ENCODE data around the gene KRTAP6-2.

KRTAP6-2 gene

GRCh38 chr21:30598802-30599201 lies at the start of gene KRTAP6-2:
Gene KRTAP6-2 (minus strand): TSS chr21:30598902. CDS start chr21:30598874, 28 bp downstream.
- DNase-seq: no peak

DNA sequence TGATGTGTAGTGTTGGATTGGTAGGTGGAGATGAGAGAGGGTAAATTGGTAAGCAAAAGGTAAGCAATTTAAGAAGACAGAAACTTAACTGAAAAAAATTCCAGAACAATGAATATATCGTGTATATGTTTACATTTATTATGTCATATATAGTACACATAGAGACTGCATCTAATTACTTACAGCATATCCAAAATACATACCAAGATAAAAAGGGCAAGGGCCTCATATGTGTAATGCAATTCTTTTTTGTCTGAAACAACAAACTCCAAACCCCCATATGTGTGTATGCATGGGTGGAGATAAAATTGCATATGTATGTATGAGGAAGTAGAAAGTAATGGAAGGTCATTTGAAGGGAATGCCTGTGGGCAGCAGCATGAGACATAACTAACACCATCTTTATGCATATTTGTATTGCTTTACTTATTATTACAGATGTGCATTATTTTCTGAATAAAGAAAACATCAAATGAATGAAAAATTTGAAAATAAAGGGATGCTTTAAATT lies 48.3 kb upstream of the KRTAP6-2 start:
- no peak for DNase-seq

DNA sequence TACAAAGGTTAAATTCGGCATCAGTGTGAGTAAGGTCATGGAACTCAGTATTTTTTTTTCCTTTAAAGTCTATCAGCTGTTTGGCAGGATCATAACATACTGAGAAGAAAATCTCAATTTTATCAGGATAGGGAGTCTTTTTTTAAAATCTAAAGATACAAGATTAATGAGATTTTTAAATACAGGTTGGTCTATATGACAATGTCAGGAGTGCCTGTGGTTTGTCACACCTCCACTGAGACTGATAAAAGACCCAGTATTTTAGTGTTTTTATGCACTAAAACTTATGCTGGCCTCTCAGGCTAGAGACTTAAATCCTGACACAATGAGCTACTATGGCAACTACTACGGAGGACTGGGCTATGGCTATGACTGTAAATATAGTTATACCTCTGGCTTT lies 43.9 kb upstream of the KRTAP6-2 start, which contains the start of gene KRTAP20-3:
TSS of gene KRTAP20-3 (plus strand) at position 301 of the 400 bp plus-strand sequence.
- no peak for DNase-seq

DNA sequence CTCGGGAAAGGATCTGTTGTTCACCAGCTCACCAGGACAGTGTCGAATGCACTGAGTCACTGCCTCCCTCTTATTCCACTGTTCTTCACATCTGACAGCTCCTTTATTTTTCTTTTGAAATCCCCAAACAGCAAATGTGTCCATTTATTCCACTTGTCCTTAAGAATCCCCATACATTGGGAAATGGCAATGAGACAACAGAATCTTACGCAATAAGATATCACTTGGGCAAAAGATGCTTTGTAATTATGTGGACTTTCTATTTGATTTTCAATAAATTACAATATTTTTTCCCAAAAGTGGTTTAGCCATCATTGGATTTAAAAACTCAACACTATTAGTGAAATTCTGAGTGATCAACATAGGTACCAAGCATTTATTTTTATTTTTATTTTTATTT lies 40.0 kb upstream of the KRTAP6-2 start:
- no peak for DNase-seq

DNA sequence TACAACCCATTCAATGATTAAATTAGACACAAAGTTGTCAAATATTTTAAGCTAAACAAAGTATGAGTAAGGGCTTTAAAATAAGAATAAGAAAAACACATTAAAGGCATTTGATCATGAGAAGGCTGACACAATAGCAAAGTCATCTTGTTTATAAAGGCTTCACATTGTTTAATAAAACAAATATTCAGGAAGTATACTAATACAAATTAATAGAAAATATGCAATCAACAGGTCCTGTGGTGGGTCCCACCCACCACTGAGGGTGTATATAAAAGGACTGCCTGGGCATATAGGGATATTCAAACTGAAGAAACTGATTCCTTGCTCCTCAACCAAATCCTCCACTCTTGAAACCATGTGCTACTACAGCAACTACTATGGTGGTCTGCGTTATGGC lies 36.2 kb upstream of the KRTAP6-2 start, which contains the start of gene KRTAP20-2:
TSS of gene KRTAP20-2 (plus strand) at position 301 of the 400 bp plus-strand sequence. CDS start at position 359, 58 bp downstream.
- DNase-seq: no peak

- peak; percentile 9 for DNase-seq
Measured at GRCh38 chr21:30629200-30629599, 30.5 kb upstream of the KRTAP6-2 start.

DNA sequence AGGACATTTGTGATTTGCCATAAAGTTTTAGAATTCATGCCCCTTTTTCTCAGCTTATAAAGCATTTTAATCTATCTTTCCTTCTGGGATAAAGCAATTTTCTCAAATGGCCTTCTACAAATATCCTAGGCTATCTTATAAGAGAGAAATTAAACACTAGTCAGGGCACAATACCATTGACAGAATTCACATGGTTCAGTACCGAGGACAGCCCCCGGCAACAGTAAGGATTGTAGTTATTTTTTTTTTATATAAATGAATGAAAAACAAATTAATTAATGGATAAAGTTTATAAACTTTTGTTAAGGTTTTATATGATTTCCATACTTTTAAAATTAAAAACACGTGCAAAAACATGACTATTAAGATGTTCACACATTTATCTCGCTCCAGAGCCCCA lies 29.4 kb upstream of the KRTAP6-2 start:
- no peak for DNase-seq

DNA sequence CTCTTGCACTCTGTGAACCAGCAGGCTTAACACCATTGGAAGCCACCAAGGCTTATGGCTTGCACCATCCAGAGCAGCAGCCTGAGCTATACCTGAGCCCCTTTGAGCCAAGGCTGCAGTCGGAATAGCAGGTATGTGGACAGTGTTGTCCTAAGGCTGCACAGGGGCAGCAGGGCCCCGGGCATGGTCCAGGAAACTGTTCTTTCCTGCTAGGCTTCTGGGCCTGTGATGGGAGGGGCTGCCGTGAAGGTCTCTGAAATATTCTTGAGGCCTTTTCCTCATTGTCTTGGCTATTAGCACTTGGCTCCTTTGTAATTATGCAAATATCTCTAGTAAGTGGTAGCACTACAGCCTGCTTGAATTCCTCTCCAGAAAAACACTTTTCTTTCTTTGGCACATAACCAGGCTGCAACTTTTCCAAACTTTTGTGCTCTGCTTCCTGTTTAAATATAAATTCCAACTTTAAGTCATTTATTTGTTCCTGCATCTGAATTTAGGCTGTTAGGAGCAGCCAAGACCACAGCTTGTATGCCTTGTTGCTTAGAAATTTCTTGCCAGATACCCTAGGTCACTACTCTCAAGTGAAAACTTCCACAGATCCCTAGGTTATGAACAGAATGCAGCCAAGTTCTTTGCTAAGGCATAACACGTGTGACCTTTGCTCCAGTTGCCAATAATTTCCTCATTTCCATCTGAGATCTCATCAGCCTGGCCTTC lies 26.9 kb upstream of the KRTAP6-2 start:
- no peak for DNase-seq

- DNase-seq: no peak
Measured at GRCh38 chr21:30623362-30623761, 24.7 kb upstream of the KRTAP6-2 start.

- DNase-seq: no peak
Measured at GRCh38 chr21:30620522-30620921, 21.8 kb upstream of the KRTAP6-2 start, which contains the start of gene KRTAP20-4. Gene KRTAP20-4 (plus strand): TSS chr21:30620627.

GRCh38 chr21:30620080-30620479 lies 21.4 kb upstream of the KRTAP6-2 start:
- no peak for DNase-seq

DNA sequence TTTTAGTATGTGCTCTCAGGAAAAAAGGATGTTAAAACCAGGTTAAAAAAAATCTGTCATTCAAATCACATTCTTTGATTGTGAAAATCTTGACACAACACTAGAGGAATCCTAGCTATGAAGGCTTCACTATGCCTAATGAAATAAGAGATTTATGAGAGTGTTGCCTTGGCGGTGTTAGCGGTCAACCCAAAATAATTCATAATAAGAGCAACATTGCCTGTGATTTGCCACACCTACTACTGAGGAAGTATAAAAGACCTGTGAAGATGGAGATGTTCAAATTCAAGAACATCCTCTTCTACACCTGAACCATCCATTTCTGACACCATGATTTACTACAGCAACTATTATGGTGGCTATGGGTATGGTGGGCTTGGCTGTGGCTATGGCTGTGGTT lies 17.4 kb upstream of the KRTAP6-2 start, which contains the start of gene KRTAP20-1:
TSS of gene KRTAP20-1 (plus strand) at position 301 of the 400 bp plus-strand sequence. CDS start at position 331, 30 bp downstream.
- no peak for DNase-seq

DNA sequence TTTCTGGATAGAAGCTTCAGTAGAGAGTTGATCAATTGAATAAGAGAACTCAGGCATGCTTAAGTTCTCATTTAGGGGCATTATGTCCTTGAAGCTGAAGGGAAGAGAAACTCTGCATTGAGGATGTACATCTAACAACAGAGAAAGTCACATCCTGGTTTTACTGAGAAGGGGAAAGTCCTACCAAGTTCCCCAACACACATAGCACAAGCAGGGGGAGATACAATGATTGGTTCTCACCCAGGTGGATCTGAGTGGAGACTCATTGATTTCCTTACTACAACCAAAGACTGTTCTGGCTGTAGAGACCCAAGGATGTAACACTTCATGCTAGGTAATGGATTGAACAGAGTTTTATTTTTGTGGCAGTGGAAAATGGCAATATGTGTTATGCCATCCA lies 16.5 kb upstream of the KRTAP6-2 start:
- DNase-seq: no peak

GRCh38 chr21:30613836-30614235 lies 15.1 kb upstream of the KRTAP6-2 start, which contains the start of gene KRTAP6-1:
Gene KRTAP6-1 (minus strand): TSS chr21:30613930. CDS start chr21:30613904, 26 bp downstream.
- DNase-seq: no peak

DNA sequence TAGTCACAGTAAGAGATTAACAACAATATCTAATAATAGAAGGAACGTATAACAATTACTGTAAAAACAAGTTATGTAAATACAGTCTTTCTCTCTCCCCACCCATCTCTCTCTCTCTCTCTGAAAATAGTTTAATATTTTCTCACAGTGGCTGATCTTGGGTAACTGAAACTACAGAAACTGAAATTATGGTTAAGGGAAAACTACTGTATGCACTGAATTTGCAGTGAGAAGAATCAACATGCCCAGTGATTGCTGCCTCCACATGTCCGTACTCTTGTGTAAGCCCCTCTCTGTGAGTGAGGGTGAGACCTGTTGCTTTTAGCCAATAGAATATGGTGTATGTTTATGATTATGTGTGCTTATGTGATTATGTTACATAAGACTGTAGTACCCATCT lies 13.4 kb upstream of the KRTAP6-2 start:
- DNase-seq: no peak

DNA sequence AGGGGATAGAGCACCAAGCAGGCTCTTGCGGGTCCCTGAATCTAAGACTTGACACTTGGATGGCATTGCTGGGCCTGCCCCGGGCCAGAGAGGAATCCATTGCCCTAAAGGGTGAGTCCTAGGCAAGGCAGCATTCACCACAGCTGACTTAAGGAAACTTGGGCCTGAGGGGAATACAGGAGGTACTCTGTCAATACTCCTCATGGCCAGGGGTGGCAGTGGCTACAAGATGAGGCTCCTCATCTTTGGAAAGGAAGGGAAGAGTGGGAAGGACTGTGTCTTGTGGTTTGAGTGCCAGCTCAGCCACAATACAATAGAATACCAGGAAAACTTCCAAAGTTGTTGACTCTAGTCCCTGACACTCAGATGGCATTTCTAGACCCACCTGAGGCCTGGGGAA lies 7.3 kb upstream of the KRTAP6-2 start:
- DNase-seq: no peak

DNA sequence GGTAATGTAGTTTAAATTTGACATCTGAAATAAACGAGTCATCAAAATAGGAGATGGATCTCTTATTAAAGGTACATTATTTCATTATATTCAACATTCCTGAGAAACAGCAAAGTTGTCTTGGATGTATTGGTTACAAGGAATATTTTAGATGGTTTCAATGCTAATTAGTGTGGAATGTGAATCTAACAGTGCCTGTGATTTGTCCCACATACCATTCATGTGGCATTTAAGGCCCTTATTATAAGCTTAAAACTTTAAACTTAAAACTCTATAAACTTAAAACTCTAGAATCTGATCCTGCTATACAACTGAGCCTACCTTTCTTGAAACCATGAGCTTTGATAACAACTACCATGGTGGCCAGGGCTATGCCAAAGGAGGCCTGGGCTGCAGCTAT lies 2.1 kb upstream of the KRTAP6-2 start, which contains the start of gene KRTAP22-1:
TSS of gene KRTAP22-1 (plus strand) at position 301 of the 400 bp plus-strand sequence.
- DNase-seq: no peak

GRCh38 chr21:30592140-30592539 lies 6.6 kb downstream of the KRTAP6-2 start, which contains the start of gene KRTAP6-3:
Gene KRTAP6-3 (plus strand): TSS chr21:30592440. CDS start chr21:30592446, 6 bp downstream.
- no peak for DNase-seq

DNA sequence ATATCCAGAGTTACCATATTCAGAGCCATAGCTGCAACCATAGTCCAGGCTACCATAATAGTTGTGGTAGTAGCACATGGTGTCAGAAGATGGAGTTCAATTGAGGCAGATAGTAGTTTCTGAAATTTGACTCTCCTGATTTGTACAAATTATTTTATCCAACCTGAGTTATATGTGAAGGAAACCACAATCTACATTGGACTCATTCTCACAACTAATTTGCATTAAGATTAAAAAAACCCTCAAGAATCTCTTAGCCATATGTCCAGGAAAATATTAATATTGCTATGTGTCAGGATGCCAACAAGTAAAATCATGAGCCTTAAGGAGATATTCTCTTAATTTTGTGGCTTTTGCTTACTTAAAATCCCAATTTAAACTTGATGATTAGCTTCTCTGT lies 8.4 kb downstream of the KRTAP6-2 start, which contains the start of gene KRTAP22-2:
TSS of gene KRTAP22-2 (minus strand) at position 101 of the 400 bp plus-strand sequence.
- no peak for DNase-seq

GRCh38 chr21:30582870-30583269 lies 15.8 kb downstream of the KRTAP6-2 start:
- DNase-seq: no peak

- no peak for DNase-seq
Measured at GRCh38 chr21:30580132-30580531, 18.6 kb downstream of the KRTAP6-2 start.

DNA sequence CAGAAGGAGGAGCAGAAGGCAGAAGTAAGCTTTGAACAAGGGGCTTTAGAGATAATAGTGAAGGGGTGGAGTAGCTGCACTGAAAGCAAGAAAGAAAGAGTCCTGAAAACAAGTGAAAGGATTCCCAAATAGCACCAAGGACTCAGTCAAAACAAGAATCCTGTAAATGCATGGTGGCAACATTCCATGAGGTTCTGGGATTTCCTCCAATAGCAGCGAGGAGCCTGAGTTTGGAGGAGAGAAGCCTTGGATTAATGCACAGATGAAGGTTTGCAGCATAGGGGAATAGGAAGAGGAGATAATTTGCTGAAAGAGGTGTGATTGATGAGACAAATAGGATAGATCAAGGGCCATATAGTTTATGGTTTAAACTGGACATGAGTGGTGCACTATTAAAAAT lies 19.4 kb downstream of the KRTAP6-2 start:
- DNase-seq: no peak

GRCh38 chr21:30577766-30578165 lies 20.9 kb downstream of the KRTAP6-2 start:
- no peak for DNase-seq

DNA sequence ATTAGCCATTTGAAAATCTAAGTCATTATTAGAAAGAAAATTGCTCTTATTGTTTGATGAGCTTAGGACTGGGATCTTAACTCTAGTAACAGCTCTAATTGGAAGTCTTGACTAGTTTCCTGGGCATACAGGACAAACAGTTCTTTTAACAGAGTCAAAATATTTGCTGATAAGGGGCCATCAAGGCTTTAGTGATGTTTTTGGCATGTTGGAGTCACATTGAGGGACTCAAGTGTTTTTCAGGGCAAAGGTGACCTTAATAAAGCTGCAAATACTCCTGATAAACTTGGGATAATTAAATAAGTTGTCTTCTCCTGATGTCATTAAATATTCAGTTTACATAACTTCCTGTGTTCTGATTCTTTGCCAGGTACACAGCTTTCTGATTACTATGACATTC lies 31.1 kb downstream of the KRTAP6-2 start:
- no peak for DNase-seq

Measured in GF-D8 (cell line).